Esophagus squamous epithelium (tissue), 5 donors: ENCODE measurements around the gene LTB4R2. TPM values are rescaled to one million over a fixed set of nuclear protein-coding genes. Genes with fewer than 3 reads are reported as not detected.

Source experiments
- DNase-seq: peaks from one replicate; lab custom pipeline; 2025; lab: John Stamatoyannopoulos, UW
- H3K27ac ChIP-seq, 4 donors: fragments of 200-600 bp; sonication (generic); one replicate each; pipeline ENCODE4 v1.5.1; 2016 to 2019; ENCODE audit warnings: mild to moderate bottlenecking in 1 of 4
- H3K27me3 ChIP-seq, 4 donors: fragments of 200-600 bp; sonication (generic); 1 replicate in 3 of 4; 2 replicates in 1 of 4; pipeline versions ENCODE4 v1.5.1 to v1.6.0; 2017 to 2021; ENCODE audit warnings: antibody characterized with exemption in 1 of 4
- H3K36me3 ChIP-seq, 3 donors: fragments of 200-600 bp; sonication (generic); one replicate each; pipeline ENCODE4 v1.5.1; 2016 to 2019
- H3K4me1 ChIP-seq, 3 donors: fragments of 200-600 bp; sonication (generic); one replicate each; pipeline ENCODE4 v1.5.1; 2017 to 2019
- H3K4me3 ChIP-seq, 4 donors: fragments of 200-600 bp; sonication (generic); 1 replicate in 3 of 4; 2 replicates in 1 of 4; pipeline ENCODE4 v1.5.1; 2016 to 2019; ENCODE audit warnings: mild to moderate bottlenecking in 2 of 4, moderate library complexity in 1 of 4
- H3K9me3 ChIP-seq, 3 donors: fragments of 200-600 bp; sonication (generic); one replicate each; pipeline ENCODE4 v1.5.1; 2016 to 2019
- CTCF ChIP-seq, 6 experiments: fragments of 450-650 bp in 4 of 6; fragments of 200-600 bp in 2 of 6; sonication (generic) in 2 of 6; IDR thresholded peaks; one replicate each; pipeline ENCODE4 v1.5.1; 2016 to 2019; ENCODE audit warnings: antibody characterized with exemption in 6 of 6, mild to moderate bottlenecking in 4 of 6, moderate library complexity in 4 of 6
- POLR2A ChIP-seq, 4 donors: fragments of 450-650 bp; IDR thresholded peaks; one replicate each; pipeline ENCODE4 v1.6.1; 2017; ENCODE audit warnings: antibody characterized with exemption in 4 of 4, mild to moderate bottlenecking in 4 of 4, moderate library complexity in 3 of 4
- WGBS, 2 donors: methylation state at CpG; one replicate each; pipeline ENCODE4 v1.1.5; 2018; 5-methylcytosine and 5-hydroxymethylcytosine counted together
- intact Hi-C: fragments of 100-400 bp; cut with DNase I; formaldehyde crosslinking; loops from one replicate; pipeline ENCODE4 v1.15.0; 2022
- total RNA-seq, 4 donors: library from RNA; depleted of rRNA; stranded (reverse); fragments of >200 nt; gene quantifications; one replicate each; pipeline ENCODE4 v1.1.0, GENCODE V29; 2016
- donor health status: DM: yes; HTN: yes; CAD: no.

Gene LTB4R2
- total RNA-seq, 4 donors from 2014 or later, result 66.0 to 169 (median 123) TPM

GRCh38 chr14:24314377-24315193, 4.6 kb downstream of the LTB4R2 start:
- WGBS, 2 donors, result 12 to 58% methylated on average over 5 of the region's 5 CpGs
- no peaks in the 10 kb centered on the region for H3K9me3 ChIP-seq
- no peak for TF ChIP-seq POLR2A (IDR thresholded peaks at IDR 0.05)
- H3K4me1 ChIP-seq, result peaks cover 64 to 83% (median 74%) of the 10 kb centered on the region in 3 donors
- H3K27ac ChIP-seq, result peak overlapping the region; percentile 86 to 97 (median 93)
- peaks cover 0 to 27% (median 0%) of the 10 kb centered on the region in 4 donors for H3K27me3 ChIP-seq
- H3K4me3 ChIP-seq, result peak overlapping the region in 1 of 4 donors; percentile 32
- intact Hi-C loops, result no loop called here
- no peaks in the 10 kb centered on the region for H3K36me3 ChIP-seq
- no peak for DNase-seq

GRCh38 chr14:24315243-24315806, 5.4 kb downstream of the LTB4R2 start:
- no peak for DNase-seq
- H3K27me3 ChIP-seq, result peaks cover 0 to 27% (median 0%) of the 10 kb centered on the region in 4 donors
- H3K4me1 ChIP-seq, result peaks cover 56 to 75% (median 67%) of the 10 kb centered on the region in 3 donors
- TF ChIP-seq CTCF (IDR thresholded peaks at IDR 0.05) (no peak), POLR2A (IDR thresholded peaks at IDR 0.05) (no peak)
- no peaks in the 10 kb centered on the region for H3K36me3 ChIP-seq
- intact Hi-C loops, result no loop called here
- 61 to 71% methylated on average over 6 to 7 of the region's 10 CpGs for WGBS, 2 donors
- peak overlapping the region; percentile 86 to 97 (median 93) for H3K27ac ChIP-seq
- H3K4me3 ChIP-seq, result peak overlapping the region in 2 of 4 donors; percentile 4 to 32
- no peaks in the 10 kb centered on the region for H3K9me3 ChIP-seq

GRCh38 chr14:24315807-24316596, 6.1 kb downstream of the LTB4R2 start:
- WGBS, 2 donors, result 48 to 84% methylated on average over 6 to 19 of the region's 70 CpGs
- intact Hi-C loops, result no loop called here
- no peak for DNase-seq
- H3K27me3 ChIP-seq, result peaks cover 0 to 27% (median 0%) of the 10 kb centered on the region in 4 donors
- peak overlapping the region; percentile 86 to 97 (median 93) for H3K27ac ChIP-seq
- TF ChIP-seq CTCF (IDR thresholded peaks at IDR 0.05) (peak in 3 of 6 experiments; percentile 5 to 30 (median 17)), POLR2A (IDR thresholded peaks at IDR 0.05) (no peak)
- H3K4me1 ChIP-seq, result peaks cover 52 to 68% (median 63%) of the 10 kb centered on the region in 3 donors
- H3K9me3 ChIP-seq, result no peaks in the 10 kb centered on the region
- no peaks in the 10 kb centered on the region for H3K36me3 ChIP-seq
- peak overlapping the region in 2 of 4 donors; percentile 4 to 32 for H3K4me3 ChIP-seq

GRCh38 chr14:24316597-24316950, 6.6 kb downstream of the LTB4R2 start:
- H3K4me3 ChIP-seq, result peak overlapping the region in 2 of 4 donors; percentile 4 to 32
- no peak for DNase-seq
- TF ChIP-seq CTCF (IDR thresholded peaks at IDR 0.05) (no peak), POLR2A (IDR thresholded peaks at IDR 0.05) (no peak)
- H3K27me3 ChIP-seq, result peaks cover 0 to 27% (median 0%) of the 10 kb centered on the region in 4 donors
- peaks cover 49 to 63% (median 59%) of the 10 kb centered on the region in 3 donors for H3K4me1 ChIP-seq
- H3K36me3 ChIP-seq, result no peaks in the 10 kb centered on the region
- WGBS, 2 donors, result 36% methylated on average over 3 of the region's 18 CpGs; no CpG with 5 or more reads in 1 of the 2 donors
- no peaks in the 10 kb centered on the region for H3K9me3 ChIP-seq
- intact Hi-C loops, result no loop called here
- H3K27ac ChIP-seq, result peak overlapping the region; percentile 86 to 97 (median 93)

- no peaks in the 10 kb centered on the region for H3K36me3 ChIP-seq
- peaks cover 42 to 55% (median 53%) of the 10 kb centered on the region in 3 donors for H3K4me1 ChIP-seq
- H3K4me3 ChIP-seq, result no peak overlapping the region
- H3K27me3 ChIP-seq, result peaks cover 0 to 27% (median 0%) of the 10 kb centered on the region in 4 donors
- intact Hi-C loops, result no loop called here
- TF ChIP-seq POLR2A (IDR thresholded peaks at IDR 0.05) (no peak), CTCF (IDR thresholded peaks at IDR 0.05) (no peak)
- no peaks in the 10 kb centered on the region for H3K9me3 ChIP-seq
- H3K27ac ChIP-seq, result peak overlapping the region; percentile 86 to 97 (median 93)
- 67 to 74% methylated on average over 3 of the region's 3 CpGs for WGBS, 2 donors
- DNase-seq, result no peak
Observed at GRCh38 chr14:24317141-24317928, 7.4 kb downstream of the LTB4R2 start.
